NOMO-1 treated with DMSO at 0.1 percent for 48 hours (cell line): Measurements from ENCODE around the gene TFIP11.

ENCODE experiments used
- DNase-seq: peaks from one replicate; lab custom pipeline; 2025; ENCODE audit not compliant: unreplicated experiment; lab: John Stamatoyannopoulos, UW

Gene TFIP11

GRCh38 chr22:26479792-26480610, 32.3 kb downstream of the TFIP11 start:
- DNase-seq, result peak; percentile 73

GRCh38 chr22:26479043-26479791, 33.1 kb downstream of the TFIP11 start:
- DNase-seq, result no peak

GRCh38 chr22:26477341-26477731, 34.9 kb downstream of the TFIP11 start:
- no peak for DNase-seq

GRCh38 chr22:26476705-26477340, 35.5 kb downstream of the TFIP11 start:
- no peak for DNase-seq

- peak; percentile 31 for DNase-seq
Measured at GRCh38 chr22:26474682-26475081, 37.6 kb downstream of the TFIP11 start.

- no peak for DNase-seq
Measured at GRCh38 chr22:26471522-26471921, 40.8 kb downstream of the TFIP11 start.

- DNase-seq, result no peak
Measured at GRCh38 chr22:26470807-26471206, 41.5 kb downstream of the TFIP11 start.

GRCh38 chr22:26466196-26466595, 46.1 kb downstream of the TFIP11 start:
- no peak for DNase-seq

- no peak for DNase-seq
Measured at GRCh38 chr22:26464312-26464711, 48.0 kb downstream of the TFIP11 start.

GRCh38 chr22:26463688-26464087, 48.6 kb downstream of the TFIP11 start:
- DNase-seq, result no peak

GRCh38 chr22:26463101-26463661, 49.1 kb downstream of the TFIP11 start:
- DNase-seq, result no peak

GRCh38 chr22:26462641-26463040, 49.6 kb downstream of the TFIP11 start:
- no peak for DNase-seq

GRCh38 chr22:26462051-26462450, 50.2 kb downstream of the TFIP11 start:
- no peak for DNase-seq

- DNase-seq, result no peak
Measured at GRCh38 chr22:26461188-26461810, 51.0 kb downstream of the TFIP11 start.

- DNase-seq, result no peak
Measured at GRCh38 chr22:26460202-26460601, 52.1 kb downstream of the TFIP11 start.

GRCh38 chr22:26457661-26458272, 54.5 kb downstream of the TFIP11 start:
- DNase-seq, result no peak

GRCh38 chr22:26453812-26454500, 58.3 kb downstream of the TFIP11 start:
- no peak for DNase-seq

GRCh38 chr22:26453216-26453615, 59.1 kb downstream of the TFIP11 start:
- no peak for DNase-seq

GRCh38 chr22:26452236-26453016, 59.8 kb downstream of the TFIP11 start:
- no peak for DNase-seq
